ENCODE measurements around the gene PPP6R3.
"Not testable (repeated sequence)": the region's sequence is repeated elsewhere in the genome, so short reads cannot be mapped to it uniquely, and the experiment has no call there.

PPP6R3 gene

GRCh38 chr11:68601147-68601546 lies 140.6 kb downstream of the PPP6R3 start:
- DNase-seq (ENCODE audit: low read depth, low spot score): no peak
- H3K4me3 ChIP-seq (ENCODE audit: low read depth, low read length): no peak overlapping the region
- no peak for TF ChIP-seq CTCF (IDR thresholded peaks at IDR 0.05; ENCODE audit: insufficient read depth, low read length, missing control alignments)
- ChIA-PET POLR2A (no interaction called here), CTCF (interaction anchor here (1.2 kb wide), 2 partner anchors 9 to 11 kb away, joined by 3 read pairs; no protein-coding TSS in a partner anchor)

- ChIA-PET CTCF (interaction anchor here (0.9 to 1.5 kb wide), 6 partner anchors 9 to 339 kb away, joined by 3 to 4 read pairs (median 3); no protein-coding TSS in a partner anchor), POLR2A (no interaction called here)
- no peak overlapping the region for H3K4me3 ChIP-seq (ENCODE audit: low read depth, low read length)
- no peak for DNase-seq (ENCODE audit: low read depth, low spot score)
- TF ChIP-seq CTCF (IDR thresholded peaks at IDR 0.05; ENCODE audit: insufficient read depth, low read length, missing control alignments): no peak
Measured at GRCh38 chr11:68609761-68610160, 149.2 kb downstream of the PPP6R3 start.

GRCh38 chr11:68610452-68611116 lies 150.0 kb downstream of the PPP6R3 start:
- ChIA-PET CTCF (interaction anchor here (0.9 to 1.5 kb wide), 6 partner anchors 10 to 338 kb away, joined by 3 to 4 read pairs (median 3); no protein-coding TSS in a partner anchor), POLR2A (no interaction called here)
- TF ChIP-seq CTCF (IDR thresholded peaks at IDR 0.05; ENCODE audit: insufficient read depth, low read length, missing control alignments): peak; percentile 36
- no peak overlapping the region for H3K4me3 ChIP-seq (ENCODE audit: low read depth, low read length)
- DNase-seq (ENCODE audit: low read depth, low spot score): no peak

- no peak overlapping the region for H3K4me3 ChIP-seq (ENCODE audit: low read depth, low read length)
- ChIA-PET CTCF (interaction anchor here (1.2 kb wide), 1 partner anchor 8 kb away, joined by 4 read pairs; no protein-coding TSS in a partner anchor), POLR2A (no interaction called here)
- TF ChIP-seq CTCF (IDR thresholded peaks at IDR 0.05; ENCODE audit: insufficient read depth, low read length, missing control alignments): no peak
- no peak for DNase-seq (ENCODE audit: low read depth, low spot score)
Measured at GRCh38 chr11:68615657-68616056, 155.1 kb downstream of the PPP6R3 start.

GRCh38 chr11:68617925-68618809 lies 157.6 kb downstream of the PPP6R3 start:
- TF ChIP-seq CTCF (IDR thresholded peaks at IDR 0.05; ENCODE audit: insufficient read depth, low read length, missing control alignments): no peak
- no peak overlapping the region for H3K4me3 ChIP-seq (ENCODE audit: low read depth, low read length)
- DNase-seq (ENCODE audit: low read depth, low spot score): no peak
- CTCF ChIA-PET: no interaction called here
- POLR2A ChIA-PET: no interaction called here

- ChIA-PET POLR2A (no interaction called here), CTCF (no interaction called here)
- no peak for TF ChIP-seq CTCF (IDR thresholded peaks at IDR 0.05; ENCODE audit: insufficient read depth, low read length, missing control alignments)
- no peak overlapping the region for H3K4me3 ChIP-seq (ENCODE audit: low read depth, low read length)
- DNase-seq (ENCODE audit: low read depth, low spot score): no peak
Measured at GRCh38 chr11:68621826-68622225, 161.3 kb downstream of the PPP6R3 start.

GRCh38 chr11:68623706-68624105 lies 163.2 kb downstream of the PPP6R3 start:
- H3K4me3 ChIP-seq (ENCODE audit: low read depth, low read length); CTCF ChIA-PET; DNase-seq (ENCODE audit: low read depth, low spot score); POLR2A ChIA-PET: not testable (repeated sequence)

- CTCF ChIA-PET; POLR2A ChIA-PET; H3K4me3 ChIP-seq (ENCODE audit: low read depth, low read length); DNase-seq (ENCODE audit: low read depth, low spot score): not testable (repeated sequence)
Measured at GRCh38 chr11:68625069-68625468, 164.5 kb downstream of the PPP6R3 start.

- H3K4me3 ChIP-seq (ENCODE audit: low read depth, low read length); CTCF ChIA-PET; DNase-seq (ENCODE audit: low read depth, low spot score); POLR2A ChIA-PET: not testable (repeated sequence)
Measured at GRCh38 chr11:68626236-68626635, 165.7 kb downstream of the PPP6R3 start.
